GM19328 (cell line): ENCODE results near the gene ZNF865.

Experiments used
- ATAC-seq: cut with Tn5 transposase; IDR thresholded peaks from one replicate; pipeline ENCODE4 v1.9.1; 2021; ENCODE audit warnings: mild to moderate bottlenecking, moderate library complexity; ENCODE audit not compliant: unreplicated experiment

ZNF865 gene

DNA sequence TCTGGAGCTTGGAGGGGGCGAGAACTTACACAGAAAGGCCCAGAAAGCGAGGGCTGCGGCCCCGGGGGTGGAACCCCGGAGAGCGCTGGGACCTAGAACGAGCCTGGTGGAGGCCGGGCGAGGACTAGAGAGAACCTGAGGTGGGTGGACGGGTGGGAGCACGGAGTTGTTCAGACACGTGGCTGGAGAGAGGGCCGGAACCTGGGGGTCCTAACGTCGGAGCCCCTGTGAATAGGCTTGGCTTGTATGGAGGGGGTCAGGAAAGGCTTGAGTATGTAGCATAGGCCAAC lies 38.4 kb downstream of the ZNF865 start:
- ATAC-seq: no peak

DNA sequence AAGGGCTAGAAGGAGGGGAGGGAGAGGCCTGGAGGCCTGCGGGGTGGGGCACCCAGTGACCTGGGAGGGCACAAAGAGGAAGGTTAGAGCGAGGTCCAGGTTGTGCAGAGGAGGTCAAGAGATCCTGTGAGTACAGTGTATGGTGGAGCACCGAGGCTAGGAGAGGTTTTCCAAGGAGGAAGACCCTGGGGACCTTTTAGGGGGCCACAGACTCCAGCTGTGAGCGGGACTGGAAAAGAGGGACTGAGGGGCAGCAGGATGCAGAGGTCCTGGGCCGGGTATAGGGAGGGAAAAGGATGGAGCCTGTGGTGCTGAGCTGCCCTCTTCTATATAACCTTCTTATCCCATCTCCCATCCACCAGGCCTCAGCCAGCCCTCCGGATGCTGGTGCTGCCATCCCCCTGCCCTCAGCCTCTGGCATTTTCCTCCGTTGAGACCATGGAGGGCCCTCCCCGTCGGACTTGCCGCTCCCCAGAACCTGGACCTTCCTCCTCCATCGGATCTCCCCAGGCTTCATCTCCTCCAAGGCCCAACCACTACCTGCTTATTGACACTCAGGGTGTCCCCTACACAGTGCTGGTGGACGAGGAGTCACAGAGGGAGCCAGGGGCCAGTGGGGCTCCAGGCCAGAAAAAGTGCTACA lies 38.9 kb downstream of the ZNF865 start:
- no peak for ATAC-seq

DNA sequence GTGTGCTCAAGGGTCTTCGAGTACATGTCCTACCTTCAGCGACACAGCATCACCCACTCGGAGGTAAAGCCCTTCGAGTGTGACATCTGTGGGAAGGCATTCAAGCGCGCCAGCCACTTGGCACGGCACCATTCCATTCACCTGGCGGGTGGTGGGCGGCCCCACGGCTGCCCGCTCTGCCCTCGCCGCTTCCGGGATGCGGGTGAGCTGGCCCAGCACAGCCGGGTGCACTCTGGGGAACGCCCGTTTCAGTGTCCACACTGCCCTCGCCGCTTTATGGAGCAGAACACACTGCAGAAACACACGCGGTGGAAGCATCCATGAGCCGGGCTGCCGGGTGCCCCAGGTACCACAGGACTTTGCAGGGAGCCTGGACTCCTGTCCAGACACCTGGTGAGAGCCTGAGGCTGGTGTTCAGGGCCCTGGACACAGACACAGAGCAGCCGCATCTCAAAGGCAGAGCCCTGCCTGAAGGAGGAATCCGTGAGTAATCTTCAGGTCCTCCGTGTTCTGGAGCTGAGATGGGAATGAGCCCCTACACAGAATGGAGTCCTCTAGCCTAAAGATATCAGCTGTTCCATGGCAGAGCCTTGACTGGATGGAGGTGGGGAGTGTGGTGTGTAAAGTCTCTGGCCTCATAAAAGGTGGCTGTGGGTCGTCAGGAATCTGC lies 39.5 kb downstream of the ZNF865 start:
- no peak for ATAC-seq

DNA sequence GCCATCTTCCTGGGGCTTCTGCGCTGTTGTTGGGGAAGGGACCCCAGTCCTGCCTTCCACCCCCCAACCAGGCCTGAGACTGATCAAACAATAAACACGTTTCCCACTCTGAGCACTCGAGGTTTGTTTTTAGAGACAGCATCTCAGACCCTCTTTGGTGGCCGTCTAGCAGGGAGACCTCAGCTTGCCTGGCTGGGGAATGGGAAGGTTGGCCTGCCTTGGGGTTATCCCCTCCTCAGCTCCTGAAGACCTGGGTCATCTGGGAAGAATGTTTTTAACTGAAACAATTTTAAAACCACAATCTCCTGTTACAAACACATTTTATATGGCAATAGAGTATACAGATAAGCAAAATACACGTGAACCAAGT lies 40.0 kb downstream of the ZNF865 start:
- no peak for ATAC-seq

DNA sequence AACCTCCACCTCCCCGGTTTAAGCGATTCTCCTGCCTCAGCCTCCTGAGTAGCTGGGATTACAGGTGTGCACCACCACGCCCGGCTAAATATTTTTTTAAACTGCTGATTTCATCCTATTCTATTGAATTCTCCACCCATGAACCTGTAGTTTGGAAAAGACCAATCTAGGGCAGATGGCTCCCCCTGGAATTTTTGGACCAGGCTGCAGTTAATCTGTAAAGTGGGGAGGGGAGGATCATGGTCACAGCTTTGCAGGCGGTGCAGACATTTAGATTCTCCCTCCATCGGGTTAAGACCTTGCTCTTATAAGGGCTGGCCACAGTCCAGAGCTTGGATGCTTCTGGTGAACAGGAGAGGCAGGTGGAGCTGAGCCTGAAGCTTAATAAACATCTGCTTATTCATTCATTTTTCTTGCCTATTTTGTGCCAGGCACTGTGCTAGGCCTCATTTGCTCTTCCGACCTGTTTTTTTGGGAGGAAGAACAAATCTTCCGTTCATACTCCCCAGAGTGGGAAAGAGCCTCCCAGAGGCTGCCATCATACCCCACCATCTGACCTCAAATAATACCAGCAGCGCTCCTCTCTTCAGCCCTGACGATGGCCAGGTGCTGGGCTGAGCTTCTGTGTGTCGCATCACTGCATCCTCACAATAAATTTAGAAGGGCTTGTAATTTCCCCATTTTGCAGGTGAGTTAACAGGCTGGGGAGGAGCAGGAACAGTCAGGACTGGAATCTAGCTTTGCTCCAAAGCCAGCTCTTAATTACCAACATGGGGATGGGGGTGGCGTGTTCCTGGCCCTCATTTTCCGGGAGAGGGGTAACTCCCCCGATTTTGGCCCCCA lies 41.7 kb downstream of the ZNF865 start:
- ATAC-seq: no peak

DNA sequence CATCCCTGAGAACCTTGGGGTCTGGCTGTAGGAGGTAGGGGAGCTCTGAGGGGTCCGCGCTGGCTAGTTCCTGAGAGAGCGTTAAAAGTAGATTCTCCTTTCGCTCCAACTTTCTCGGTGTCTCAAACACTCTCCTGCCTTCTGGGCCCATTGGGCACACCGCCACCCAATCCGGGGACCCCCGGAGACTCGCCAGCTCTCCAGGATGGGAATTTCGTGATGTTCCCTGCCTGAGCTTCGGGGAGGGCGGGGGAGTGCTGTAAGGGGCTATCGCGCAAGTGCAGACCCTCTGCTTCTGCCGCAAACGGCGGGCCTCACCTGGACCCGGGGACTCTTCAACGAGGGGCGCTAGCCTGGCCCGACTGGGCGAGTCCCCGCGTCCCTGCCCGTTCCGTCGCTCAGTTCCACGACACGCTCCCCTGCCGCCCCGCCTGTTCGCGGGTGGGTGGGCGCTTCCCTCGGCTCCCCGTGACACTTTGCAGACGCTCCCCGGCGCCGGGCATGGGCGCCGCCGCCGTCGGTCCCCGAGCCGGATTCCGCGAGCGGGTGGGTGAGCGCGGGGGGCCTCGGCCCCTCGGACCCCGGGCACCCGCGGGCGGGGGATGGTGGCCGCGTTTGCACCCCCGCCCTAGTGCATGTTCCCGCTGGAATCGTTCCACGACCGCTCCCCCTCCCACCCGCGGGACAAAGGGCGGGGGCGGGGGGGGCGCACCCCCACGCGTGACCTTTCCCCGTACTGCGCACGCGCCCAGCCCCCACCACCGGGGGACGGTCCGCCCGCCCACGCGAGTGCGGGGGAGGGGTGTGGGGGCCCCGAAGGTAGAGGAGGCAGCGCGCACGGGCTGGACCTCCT lies 42.5 kb downstream of the ZNF865 start, which contains the start of gene CCDC106:
Gene CCDC106 (plus strand): TSS at position 481 of the 853 bp plus-strand sequence. CDS start 835 bp downstream, outside the sequence.
- no peak for ATAC-seq

DNA sequence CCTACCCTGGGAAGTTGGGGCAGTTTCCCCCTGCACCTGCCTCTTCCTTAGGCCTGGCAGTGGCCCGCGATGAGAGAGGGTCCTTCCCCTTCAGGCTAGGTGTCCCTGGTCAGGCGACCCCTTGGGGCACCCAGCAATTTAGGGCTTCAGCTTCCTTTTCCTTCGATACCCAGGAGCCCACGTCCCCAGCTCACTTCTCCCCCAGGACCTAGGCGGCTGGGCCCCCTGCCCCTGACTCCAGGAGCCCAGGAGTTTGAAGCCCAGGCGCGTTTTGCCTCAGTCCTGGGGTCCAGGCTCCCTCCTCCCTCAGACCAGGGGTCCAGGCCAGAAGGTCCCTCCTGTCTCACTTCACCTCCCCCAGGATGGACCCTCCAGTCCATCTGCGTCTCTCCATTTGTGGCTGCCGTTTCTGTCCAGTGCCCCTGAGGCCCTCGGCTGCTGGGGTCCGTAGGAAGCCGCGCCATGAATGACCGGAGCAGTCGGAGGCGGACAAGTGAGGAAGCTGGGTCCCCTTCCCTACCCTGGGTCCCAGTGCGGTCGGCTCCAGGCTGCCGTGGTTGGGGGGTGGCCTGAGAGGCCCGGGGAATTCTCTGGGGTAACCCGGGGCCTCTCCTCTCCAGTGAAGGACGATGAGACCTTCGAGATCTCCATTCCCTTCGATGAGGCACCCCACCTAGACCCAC lies 43.3 kb downstream of the ZNF865 start:
- no peak for ATAC-seq

DNA sequence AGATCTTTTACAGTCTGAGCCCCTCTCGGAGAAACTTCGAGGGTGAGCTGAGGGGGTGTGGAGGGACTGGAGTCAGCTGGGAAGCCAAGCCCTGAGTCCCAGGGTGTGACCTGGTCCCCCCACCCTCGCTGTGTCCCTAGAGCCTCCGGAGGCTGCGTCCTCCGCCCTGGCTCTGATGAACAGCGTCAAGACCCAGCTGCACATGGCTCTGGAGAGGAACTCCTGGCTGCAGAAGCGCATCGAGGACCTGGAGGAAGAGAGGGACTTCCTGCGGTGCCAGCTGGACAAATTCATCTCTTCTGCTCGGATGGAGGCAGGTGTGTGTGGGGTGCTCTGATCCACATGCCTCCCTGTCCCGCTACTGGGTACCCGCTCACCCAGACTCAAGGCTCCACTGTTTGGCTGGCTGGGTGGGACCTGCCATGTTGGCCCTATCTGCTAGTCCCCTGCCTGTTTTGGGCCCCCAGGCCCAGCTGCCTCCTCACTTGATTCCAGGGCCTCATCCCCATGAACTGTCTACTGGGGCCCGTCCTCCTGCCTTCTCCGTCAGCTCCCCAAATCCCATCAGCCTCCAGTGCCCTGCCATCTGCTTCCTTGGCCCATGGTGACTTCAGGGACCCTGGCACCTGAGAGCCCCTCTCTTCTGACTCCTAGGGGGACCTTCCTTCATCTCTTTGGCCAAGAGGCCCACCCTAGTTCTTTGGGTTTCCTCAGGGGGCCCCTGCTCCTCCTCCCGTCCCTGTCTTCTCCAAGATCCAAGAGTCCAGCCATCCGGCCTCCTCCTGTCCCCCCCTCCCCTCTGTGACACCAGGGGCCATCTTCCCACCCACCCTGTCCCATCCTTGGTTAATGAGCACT lies 44.0 kb downstream of the ZNF865 start:
- ATAC-seq: no peak

DNA sequence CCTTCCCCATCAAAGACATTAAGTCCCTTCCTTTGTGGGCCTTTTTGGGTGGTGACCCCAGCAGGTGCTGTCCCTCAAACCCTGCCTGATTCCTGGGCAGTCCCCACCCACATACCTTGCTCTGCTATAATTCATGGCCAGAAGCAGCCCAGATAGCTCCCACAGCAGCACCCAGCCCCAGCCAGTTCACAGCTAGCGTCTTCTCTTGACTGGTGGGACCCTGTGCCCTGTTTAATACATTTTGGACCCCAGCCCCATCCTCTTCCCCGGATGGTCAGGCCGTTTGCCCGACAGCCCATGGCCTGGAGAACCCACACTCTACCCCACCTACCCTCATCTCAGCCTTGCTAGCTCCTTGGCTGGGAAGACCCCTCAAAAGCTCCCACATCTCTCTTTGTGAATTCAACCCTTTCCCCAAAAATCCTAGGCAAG lies 44.7 kb downstream of the ZNF865 start:
- no peak for ATAC-seq

DNA sequence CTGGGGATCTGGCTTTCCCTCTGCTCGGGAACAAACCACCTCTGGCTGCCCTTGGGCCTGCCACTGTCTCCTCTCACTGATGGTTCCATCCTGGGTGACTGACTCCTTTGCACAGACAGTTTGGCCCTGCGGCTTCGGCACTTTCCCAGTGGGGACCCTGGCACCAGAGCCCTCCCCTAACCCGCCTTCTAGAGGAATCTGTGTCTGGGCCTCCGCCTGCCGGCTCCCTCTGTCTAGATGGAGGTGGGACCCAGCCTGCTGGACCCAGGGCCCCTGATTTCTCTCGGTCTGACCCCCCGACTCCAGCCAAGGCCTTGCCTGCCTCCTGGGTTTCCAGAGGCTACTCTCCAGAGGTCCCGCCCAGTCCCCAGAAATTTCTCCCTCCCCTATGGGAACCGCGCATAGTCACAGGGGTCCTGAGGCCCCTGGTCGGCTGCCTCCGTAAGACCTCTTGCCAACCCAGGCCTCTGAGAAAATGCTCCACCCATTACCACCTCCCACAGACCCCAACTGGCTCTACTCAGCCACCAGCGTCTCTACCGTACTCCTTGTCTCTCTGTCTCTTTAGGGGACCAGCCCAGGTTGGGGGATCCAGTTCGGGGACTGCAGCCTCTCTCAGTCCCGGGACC lies 45.3 kb downstream of the ZNF865 start:
- ATAC-seq: no peak

DNA sequence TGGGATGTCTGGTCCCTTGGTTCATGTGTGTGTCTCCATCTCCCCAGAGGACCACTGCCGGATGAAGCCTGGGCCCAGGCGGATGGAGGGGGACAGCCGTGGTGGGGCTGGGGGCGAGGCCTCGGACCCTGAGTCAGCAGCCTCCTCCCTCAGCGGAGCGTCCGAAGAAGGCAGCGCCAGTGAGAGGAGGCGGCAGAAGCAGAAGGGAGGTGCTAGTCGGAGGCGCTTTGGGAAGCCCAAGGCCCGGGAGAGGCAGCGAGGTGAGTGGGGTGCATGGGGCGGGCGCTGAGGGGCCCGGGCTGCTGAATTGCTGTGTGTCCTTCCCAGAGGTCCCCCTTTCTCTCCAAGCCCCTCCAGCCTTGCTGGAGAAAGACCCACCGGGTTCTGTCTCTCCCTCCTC lies 45.8 kb downstream of the ZNF865 start:
- ATAC-seq: no peak

DNA sequence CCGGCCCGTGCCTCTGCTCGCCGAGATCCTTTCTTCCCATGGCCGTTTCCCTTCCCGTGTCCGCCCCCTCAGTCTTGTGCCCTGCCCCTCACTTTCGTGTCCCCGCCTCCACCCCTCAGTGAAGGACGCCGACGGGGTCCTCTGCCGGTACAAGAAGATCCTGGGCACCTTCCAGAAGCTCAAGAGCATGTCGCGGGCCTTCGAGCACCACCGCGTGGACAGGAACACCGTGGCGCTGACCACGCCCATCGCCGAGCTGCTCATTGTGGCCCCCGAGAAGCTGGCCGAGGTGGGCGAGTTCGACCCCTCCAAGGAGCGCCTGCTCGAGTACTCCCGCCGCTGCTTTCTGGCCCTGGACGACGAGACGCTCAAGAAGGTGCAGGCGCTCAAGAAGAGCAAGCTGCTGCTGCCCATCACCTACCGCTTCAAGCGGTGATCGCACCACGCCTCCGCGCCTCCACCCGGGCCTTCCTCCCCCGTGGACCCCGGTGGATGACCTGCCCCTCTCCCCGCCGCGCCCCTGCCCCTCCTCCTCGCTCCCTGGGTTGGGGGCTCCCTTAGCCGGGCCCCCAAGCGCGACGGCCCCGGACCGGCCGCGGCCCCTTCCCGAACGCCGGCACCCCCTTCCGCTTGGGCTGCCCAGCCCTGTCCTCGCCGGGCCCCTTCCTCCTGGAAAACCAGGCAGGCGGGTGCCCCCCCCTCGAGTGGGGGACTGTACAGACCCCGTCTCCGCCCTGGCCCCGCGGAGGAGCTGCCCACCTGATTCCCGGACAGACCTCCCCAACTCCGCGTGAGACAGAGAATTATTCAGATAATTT lies 47.1 kb downstream of the ZNF865 start:
- no peak for ATAC-seq

DNA sequence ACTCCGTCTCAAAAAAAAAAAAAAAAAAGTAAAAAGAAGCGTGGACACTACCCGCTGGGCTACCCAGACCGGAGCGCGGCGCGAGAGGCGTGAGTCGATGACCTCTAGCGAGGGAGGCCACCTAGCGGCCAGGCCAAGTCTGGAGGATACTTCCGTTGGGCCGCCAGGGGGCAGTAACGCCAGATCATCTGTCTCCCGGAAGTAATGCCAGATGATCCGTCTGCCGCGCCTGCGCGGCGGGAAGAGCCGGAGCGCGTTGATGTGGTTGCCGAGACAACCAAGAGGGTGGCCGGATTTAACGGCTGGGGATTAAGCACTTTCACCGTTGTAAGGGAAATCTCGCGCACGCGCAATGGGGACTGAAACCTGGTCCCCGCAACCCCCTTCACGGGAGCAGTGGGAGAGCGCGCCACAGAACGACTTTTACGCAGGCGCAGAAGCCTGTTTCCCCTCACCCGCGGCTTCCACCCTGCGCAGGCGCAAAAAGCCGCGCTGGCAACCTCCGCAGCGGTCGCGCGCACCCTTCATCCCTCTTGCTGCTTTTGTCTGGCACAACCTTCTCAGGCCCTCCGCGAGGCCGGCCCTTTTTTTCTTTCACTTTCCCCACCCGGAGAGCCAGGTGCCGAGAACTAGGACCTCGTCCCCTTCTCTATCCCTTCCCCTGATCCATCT lies 48.3 kb downstream of the ZNF865 start:
- ATAC-seq: peak; percentile 36

DNA sequence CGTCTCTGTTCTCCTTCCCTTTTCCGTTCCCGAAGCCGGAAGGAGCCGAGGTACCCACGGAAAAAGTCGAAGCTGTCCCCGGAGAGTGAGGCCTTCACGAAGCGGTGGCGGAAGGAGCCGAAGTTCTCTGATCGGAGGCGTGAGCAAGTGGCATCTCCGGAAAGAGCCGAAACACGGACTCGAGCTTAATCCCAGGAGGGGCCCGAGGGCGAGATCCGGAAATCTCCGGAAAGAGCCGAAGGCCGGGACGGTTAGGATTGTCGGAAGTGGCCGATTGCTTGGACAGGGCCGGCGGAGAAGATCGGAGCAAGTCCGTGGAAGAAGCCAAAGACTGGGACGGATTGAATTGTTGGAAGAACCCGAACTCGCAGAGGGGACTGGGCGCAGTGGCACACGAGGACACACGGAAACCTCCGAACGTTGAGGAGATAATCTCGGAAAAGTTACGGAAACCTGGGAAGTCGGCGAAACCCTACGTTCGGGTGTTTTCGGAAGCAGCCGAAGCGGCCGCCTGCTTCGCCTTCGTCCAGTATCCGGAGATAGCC lies 48.9 kb downstream of the ZNF865 start:
- ATAC-seq: peak; percentile 44

DNA sequence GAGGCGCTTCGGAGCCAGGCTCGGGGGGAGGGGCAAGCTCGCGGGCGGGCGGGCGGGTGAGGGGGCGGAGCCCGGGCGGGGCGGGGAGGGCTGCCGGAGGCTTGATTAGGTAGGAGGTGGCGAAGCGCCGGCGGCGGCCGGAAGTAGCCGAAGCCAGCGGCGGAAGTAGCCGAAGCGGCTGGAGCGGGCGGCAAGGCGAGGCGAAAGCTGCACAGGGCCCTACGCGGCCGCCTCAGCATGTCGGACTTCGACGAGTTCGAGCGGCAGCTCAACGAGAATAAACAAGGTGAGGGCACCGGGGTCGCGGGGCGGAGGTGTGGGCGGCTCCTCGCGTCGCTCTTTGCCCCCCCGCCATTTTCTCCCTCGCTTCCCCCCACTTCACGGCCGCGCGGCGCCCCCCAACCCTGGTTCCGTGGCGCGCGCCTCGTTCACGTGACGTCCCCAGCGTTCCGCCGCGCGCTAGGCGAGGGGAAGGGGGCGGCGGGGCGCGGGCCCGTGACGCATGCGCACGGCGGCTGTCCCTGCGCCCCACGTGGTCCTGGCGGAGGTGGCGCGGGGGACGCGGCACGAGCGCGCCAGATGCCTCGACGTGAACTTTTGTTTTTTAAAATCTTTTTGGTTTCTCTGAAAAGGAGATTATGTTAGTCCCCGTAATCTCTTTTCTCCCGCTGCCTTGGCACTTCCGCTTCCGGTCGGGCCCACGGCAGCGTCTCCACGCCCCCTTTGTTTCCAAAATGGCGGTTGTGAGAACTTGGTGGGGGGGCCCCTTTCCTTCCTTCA lies 49.6 kb downstream of the ZNF865 start, which contains the start of gene U2AF2:
Gene U2AF2 (plus strand): TSS at position 168 of the 780 bp plus-strand sequence. CDS start 70 bp downstream, at position 238.
- ATAC-seq: peak; percentile 40

DNA sequence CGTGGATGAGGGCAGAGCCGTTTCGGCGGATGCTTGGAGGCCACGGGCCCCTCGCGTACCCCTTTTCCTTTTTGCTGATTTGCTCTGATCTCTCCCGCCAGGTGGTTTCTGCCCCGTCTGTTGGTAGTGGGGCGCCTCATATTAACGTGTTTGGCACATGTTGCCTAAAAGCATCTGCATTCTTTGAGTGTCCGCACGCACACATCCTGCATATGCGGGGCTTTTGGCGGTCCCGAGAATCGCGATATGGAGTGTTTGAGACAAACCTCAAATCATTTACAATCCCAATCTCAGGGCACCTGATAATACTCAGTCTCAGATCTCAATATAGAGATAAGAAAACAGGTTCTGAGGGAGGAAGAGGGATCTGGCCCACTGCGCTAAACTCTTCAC lies 50.2 kb downstream of the ZNF865 start:
- no peak for ATAC-seq

DNA sequence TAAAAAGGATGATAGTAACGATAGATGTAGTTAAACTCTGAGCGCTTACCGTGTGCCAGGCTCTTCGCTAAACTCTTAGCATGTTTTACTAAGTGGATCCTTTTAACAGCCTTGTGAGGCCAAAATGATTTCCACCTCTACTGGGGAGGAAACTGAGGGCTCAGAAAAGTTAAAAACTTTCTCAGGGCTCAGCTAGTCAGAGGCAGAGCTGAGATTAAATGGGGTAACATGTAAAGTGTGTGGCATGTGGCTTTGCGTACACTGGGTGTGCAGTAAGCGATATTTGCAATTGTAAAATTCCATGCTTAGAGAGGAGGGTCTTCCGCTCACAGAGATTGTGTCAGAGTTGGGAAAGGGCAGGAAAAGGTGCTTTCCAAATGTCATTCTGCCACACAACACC lies 51.1 kb downstream of the ZNF865 start:
- ATAC-seq: no peak
